RWPE2 (cell line): ENCODE measurements around the gene ADCY2.

Source experiments
- ATAC-seq: fragments of 200-7000 bp; cut with Tn5 transposase; 3 replicates; pipeline ENCODE4 v1.9.1; 2021; ENCODE audit warnings: low read depth
- DNase-seq: peaks from one replicate; pipeline ENCODE4 v3.0.0-alpha.2; 2020; ENCODE audit warnings: low spot score
- H3K27ac ChIP-seq: fragments of 450-650 bp; 2 replicates; pipeline ENCODE4 v1.5.1; 2017; ENCODE audit warnings: mild to moderate bottlenecking; ENCODE audit not compliant: poor library complexity, severe bottlenecking
- H3K27me3 ChIP-seq: fragments of 250-450 bp; sonication (Bioruptor Pico); 2 replicates; pipeline ENCODE4 v1.5.1; 2021; ENCODE audit warnings: mild to moderate bottlenecking, moderate library complexity; ENCODE audit not compliant: insufficient read depth, poor library complexity, severe bottlenecking
- H3K36me3 ChIP-seq: fragments of 250-450 bp; sonication (Bioruptor Pico); 2 replicates; pipeline ENCODE4 v1.5.1; 2020; ENCODE audit warnings: low read depth, mild to moderate bottlenecking, moderate library complexity
- H3K4me1 ChIP-seq: fragments of 250-450 bp; sonication (Bioruptor Pico); 2 replicates; pipeline ENCODE4 v1.5.1; 2021; ENCODE audit warnings: mild to moderate bottlenecking, moderate library complexity; ENCODE audit not compliant: insufficient read depth, poor library complexity, severe bottlenecking
- H3K4me3 ChIP-seq: fragments of 250-450 bp; sonication (Bioruptor Pico); 2 replicates; pipeline ENCODE4 v1.5.1; 2021; ENCODE audit warnings: mild to moderate bottlenecking, moderate library complexity; ENCODE audit not compliant: severe bottlenecking
- H3K9me3 ChIP-seq: fragments of 250-450 bp; sonication (Bioruptor Pico); 2 replicates; pipeline ENCODE4 v1.5.1; 2021; ENCODE audit warnings: mild to moderate bottlenecking, moderate library complexity; ENCODE audit not compliant: severe bottlenecking
- TF ChIP-seq, protein P1 (sequence below): fragments of 450-650 bp; IDR thresholded peaks from one replicate; pipeline ENCODE4 v1.5.1; 2017; ENCODE audit warnings: mild to moderate bottlenecking, moderate library complexity; ENCODE audit not compliant: poor library complexity, severe bottlenecking

ADCY2 gene

GRCh38 chr5:7492371-7492770, 96.4 kb downstream of the ADCY2 start:
- Histone ChIP-seq H3K27ac (no peak overlapping the region), H3K4me3 (no peak overlapping the region)
- no peak for ATAC-seq

GRCh38 chr5:7493081-7493480, 97.1 kb downstream of the ADCY2 start:
- TF ChIP-seq, protein P1, sequence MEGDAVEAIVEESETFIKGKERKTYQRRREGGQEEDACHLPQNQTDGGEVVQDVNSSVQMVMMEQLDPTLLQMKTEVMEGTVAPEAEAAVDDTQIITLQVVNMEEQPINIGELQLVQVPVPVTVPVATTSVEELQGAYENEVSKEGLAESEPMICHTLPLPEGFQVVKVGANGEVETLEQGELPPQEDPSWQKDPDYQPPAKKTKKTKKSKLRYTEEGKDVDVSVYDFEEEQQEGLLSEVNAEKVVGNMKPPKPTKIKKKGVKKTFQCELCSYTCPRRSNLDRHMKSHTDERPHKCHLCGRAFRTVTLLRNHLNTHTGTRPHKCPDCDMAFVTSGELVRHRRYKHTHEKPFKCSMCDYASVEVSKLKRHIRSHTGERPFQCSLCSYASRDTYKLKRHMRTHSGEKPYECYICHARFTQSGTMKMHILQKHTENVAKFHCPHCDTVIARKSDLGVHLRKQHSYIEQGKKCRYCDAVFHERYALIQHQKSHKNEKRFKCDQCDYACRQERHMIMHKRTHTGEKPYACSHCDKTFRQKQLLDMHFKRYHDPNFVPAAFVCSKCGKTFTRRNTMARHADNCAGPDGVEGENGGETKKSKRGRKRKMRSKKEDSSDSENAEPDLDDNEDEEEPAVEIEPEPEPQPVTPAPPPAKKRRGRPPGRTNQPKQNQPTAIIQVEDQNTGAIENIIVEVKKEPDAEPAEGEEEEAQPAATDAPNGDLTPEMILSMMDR, result no peak
- ATAC-seq, result no peak
- Histone ChIP-seq H3K4me3 (no peak overlapping the region), H3K27me3 (no peaks in the 10 kb centered on the region), H3K36me3 (no peaks in the 10 kb centered on the region), H3K4me1 (no peaks in the 10 kb centered on the region), H3K27ac (no peak overlapping the region), H3K9me3 (no peaks in the 10 kb centered on the region)
- no peak for DNase-seq

More at GRCh38 chr5:7492371-7492770, 96.4 kb downstream of the ADCY2 start:
- Histone ChIP-seq H3K27me3 (no peaks in the 10 kb centered on the region), H3K4me1 (no peaks in the 10 kb centered on the region), H3K36me3 (no peaks in the 10 kb centered on the region), H3K9me3 (no peaks in the 10 kb centered on the region)
- TF ChIP-seq, protein P1, result no peak
- no peak for DNase-seq

GRCh38 chr5:7493622-7494021, 97.7 kb downstream of the ADCY2 start:
- no peak overlapping the region for H3K27ac ChIP-seq
- no peaks in the 10 kb centered on the region for H3K36me3 ChIP-seq
- TF ChIP-seq, protein P1, result no peak
- H3K27me3 ChIP-seq, result no peaks in the 10 kb centered on the region
- no peak for DNase-seq
- no peak for ATAC-seq
- no peaks in the 10 kb centered on the region for H3K4me1 ChIP-seq
- no peak overlapping the region for H3K4me3 ChIP-seq
- no peaks in the 10 kb centered on the region for H3K9me3 ChIP-seq

DNA sequence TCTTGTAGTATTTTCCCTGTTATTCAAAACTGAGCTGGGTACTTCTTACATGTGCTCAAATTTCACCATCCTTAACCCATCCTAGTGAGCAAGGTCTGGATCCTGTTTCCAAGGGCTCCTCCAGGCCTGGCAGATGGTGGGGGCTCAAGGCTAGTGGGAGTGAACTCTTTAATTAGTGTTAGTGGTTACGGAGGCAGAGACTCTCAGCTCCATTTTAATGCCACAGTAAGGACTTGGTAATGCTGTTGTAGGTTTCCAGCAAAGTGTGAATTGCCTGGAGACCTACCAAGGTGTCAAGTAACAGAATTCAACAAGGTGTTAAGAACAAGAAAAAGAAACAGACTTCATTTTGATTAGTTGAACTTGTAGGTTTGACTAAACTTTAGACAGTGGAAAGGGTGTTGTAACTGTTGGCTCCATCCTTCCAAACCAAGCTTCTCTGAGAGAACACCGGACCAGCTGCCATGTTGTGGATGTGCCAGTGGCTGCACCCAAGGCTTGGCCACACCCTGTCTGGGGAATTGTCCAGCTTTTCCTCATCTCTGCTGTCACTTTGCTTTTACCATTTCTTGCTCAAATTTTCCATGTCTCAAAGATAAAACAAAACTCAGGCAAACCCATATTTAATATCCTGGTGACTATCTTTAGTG, 98.7 kb downstream of the ADCY2 start:
- Histone ChIP-seq H3K27ac (no peak overlapping the region), H3K4me3 (no peak overlapping the region)

GRCh38 chr5:7495131-7495517, 99.2 kb downstream of the ADCY2 start:
- TF ChIP-seq, protein P1, result no peak
- no peak for DNase-seq
- Histone ChIP-seq H3K4me3 (no peak overlapping the region), H3K4me1 (no peaks in the 10 kb centered on the region), H3K27me3 (no peaks in the 10 kb centered on the region), H3K36me3 (no peaks in the 10 kb centered on the region), H3K27ac (no peak overlapping the region), H3K9me3 (peaks cover 5% of the 10 kb centered on the region)
- ATAC-seq, result no peak

More for the DNA sequence above, 98.7 kb downstream of the ADCY2 start:
- Histone ChIP-seq H3K27me3 (no peaks in the 10 kb centered on the region), H3K9me3 (peaks cover 5% of the 10 kb centered on the region), H3K4me1 (no peaks in the 10 kb centered on the region), H3K36me3 (no peaks in the 10 kb centered on the region)
- no peak for DNase-seq
- no peak; the same call in 2 of the 3 replicates for ATAC-seq
- TF ChIP-seq, protein P1, result no peak
